HG03064 (cell line): ENCODE results near the gene ERCC6.

ENCODE experiments used
- ATAC-seq: cut with Tn5 transposase; IDR thresholded peaks from one replicate; pipeline ENCODE4 v1.9.1; 2021; ENCODE audit warnings: low read depth; ENCODE audit not compliant: unreplicated experiment

The ERCC6 gene

DNA sequence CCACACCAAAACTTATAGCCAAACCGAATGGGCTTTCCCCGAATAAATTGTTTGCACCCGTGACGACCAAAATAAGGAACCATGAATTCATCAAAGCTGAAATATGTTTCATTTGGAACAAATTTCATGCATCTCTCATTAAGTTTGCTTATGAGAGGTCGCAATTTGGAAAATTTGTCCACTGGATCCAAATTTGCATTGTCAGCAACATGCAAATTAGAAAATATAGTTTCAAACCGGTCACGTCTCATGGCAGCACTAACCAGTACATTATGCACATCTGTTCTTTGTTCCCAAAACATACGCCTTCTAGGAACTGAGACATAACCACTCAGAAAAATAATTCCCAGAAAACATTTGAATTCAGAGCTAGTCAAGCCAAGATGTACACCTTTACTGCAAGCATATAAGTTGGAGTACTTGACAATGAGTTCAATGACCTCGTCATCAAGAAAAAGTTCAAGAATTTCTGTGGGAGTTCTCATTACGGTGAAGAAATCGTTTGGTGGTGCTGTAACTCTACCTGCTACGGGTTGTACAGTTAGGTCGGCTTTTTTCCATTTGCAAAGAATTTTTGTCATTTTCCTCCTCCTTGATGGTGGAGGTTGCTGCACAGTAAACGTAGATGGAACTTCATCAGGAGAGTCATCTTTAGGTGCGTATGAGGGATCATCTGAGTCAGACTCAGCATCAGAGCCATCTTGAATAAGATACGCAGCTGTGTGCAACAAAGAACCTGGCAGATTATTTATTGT is 22.5 kb downstream of the ERCC6 start:
- no peak for ATAC-seq

DNA sequence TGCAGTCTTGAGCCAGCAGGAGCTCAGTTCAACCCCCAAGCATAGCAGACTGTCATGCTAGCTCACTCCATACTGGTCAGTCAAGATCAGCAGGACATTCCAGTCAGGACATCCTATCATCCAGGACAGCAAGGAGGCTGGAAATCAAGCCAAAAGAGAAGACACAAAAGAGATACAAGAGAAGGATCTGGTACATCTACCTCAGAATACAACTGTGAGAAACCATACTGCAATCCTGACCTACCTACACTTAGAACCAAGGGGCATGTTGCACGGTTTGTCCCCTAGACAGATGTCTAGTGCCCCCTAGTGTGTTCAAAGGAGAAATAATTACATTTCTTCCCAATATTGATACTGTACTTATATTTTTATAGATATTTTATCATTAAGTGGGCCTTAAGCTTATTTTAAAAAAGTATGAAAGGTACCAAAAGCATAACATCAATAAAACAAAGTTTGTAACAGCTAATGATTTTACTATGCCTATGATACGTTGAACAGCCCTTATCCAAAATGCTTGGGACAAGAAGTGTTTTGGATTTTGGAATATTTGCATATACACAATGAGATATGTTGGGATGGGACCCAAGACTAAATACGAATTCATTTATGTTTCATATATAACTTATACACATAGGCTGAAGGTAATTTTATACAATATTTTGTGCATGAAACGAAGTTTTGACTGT is 26.7 kb downstream of the ERCC6 start:
- ATAC-seq = no peak

DNA sequence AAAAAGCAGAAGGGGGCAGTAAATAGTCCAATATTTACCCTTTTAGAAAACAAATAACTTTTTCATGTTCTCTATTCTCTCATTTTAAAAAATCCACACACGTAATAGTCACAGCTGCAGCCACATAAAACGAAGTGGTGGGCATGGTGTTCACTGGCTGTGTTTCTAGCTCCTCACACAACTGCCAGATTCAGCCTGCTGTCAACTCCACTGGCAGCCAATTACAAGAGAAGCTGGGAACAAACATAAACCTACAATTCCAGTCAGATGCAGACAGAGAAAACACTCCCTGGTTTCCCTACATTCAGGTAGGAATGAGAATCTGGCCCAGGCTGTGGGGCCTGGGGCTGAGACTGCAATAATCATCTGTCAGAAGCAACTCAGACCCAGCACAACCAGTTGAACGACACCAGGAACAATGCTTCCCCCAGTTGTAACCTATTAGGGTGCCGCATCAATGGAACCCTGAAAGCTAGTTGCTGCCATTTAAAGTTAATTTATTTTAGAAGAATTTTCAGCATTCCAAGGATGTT is 29.1 kb downstream of the ERCC6 start:
- no peak for ATAC-seq

DNA sequence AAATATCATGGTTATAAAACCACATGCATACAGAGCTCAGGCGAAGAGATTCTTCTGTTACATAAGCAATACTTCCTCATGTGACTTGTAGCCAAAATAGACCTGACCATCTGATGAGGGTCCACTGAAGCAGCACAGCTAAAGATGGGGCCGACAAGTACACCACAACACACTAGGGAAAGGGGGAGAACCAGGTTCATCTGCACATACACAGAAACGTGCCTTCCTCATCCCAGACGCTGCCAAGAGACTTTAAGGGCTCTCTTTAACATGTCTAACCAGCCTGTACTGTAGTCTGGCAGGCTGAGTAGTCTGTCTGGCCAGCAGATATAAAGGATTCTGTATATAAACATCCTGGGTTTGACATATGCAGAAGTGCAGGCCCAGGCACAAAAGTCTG is 30.3 kb downstream of the ERCC6 start:
- peak; percentile 39 for ATAC-seq

DNA sequence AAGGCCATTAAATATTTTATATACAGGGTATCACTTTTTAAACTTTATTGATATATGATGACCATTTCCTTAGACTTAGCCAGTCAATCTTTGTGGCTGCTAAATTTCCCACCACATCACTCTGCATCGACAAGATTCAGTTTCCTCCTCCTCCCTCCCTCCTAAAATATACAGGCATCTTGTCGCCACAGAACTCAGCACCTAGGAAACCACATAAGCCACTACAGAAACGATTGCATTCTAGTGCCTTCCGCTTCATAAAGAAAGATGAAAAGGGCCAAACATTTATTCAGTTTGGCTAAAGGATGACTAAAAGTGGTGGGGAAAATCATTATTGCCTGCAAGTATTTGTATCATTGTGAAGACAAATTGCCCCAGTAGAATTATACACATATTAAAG is 30.7 kb downstream of the ERCC6 start:
- ATAC-seq = peak; percentile 74

DNA sequence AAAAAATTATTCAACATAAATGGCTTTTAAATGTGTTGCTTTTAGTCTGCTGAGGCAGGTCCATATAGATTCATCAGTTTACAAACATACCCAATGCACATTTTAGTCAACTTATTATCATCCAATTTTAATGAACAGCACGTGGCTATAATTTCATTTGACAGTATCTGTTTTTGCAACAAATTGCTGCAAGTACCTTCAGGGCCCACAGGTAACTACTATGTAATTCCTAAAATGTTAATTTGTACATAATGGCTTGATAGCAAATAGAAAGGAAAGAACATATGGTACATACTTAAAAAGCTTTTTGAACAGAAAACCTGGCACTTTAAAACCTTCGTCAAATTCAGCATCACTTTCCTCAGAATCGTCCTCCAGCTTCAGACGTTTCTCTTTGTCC is 33.3 kb downstream of the ERCC6 start:
- no peak for ATAC-seq

DNA sequence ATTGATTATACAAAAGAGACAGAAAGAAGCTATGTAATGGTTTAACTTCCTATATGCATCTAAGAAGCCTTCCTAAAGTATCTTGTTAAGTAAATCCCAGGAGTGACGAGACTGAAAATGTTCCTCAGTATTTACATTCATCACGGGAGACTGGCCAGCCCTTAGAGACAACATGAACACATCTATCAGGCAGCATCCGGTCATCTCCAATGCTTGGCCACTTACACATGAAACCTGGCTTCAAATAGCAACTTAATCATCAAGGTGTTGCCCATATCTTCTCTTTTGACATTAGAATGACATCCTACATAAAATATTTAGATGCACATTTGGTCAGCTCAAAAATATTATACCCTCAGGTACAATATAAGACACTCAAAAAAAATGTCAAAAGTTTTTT is 33.8 kb downstream of the ERCC6 start:
- no peak for ATAC-seq

DNA sequence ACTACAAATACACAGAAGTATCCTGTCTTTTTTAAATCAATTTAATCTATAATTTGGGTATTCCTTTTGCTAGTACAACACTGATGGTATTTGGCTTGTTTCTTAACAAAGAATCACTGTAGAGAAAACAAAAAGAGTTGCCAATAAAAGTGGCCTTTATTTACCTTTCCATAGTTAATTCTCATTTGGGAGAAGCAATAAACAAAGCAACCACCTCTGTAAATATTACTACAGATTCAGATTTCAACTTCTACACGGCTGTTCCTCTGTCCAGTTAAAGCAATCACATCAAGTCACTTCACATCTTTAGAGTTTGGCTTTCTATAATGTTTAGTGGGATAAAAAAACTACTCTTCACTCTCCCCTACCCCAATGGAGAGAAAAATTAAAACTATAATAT is 34.4 kb downstream of the ERCC6 start:
- ATAC-seq = no peak

DNA sequence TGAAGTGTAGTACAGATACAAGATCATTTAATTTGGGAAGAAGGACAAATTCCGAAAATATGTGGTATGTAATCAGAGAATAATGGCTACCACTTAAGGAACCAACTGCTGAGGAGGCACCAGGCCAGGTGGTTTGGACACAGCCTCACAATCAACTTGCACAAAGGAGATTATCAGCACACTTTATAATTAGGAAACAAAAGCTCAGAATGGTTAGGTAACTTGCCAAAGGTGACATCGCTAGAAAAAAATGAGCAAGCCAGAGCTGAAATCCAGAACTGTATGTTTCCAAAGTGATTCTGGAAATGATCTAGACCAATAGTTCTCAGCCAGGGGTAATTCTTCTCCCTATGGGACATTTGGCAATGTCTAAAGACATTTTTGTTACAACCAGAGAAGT is 36.6 kb downstream of the ERCC6 start:
- no peak for ATAC-seq

DNA sequence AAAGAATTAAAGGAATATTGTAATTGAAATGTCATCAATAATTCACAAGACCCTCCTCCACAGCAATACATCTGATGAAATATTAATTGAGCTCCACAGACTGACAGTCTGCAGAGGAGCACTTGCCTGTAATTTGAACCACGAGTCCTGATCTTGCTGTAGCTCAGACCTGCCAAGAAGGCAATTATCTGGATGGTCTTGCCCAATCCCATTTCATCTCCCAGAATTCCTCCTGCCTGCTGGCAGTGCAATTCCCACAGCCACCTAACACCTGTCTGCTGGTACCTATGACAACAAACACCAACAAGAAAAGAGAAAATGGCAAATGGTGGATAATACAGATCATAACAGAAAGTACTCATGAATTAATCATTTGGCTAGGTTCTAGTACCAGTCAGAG is 38.5 kb downstream of the ERCC6 start:
- ATAC-seq = no peak

DNA sequence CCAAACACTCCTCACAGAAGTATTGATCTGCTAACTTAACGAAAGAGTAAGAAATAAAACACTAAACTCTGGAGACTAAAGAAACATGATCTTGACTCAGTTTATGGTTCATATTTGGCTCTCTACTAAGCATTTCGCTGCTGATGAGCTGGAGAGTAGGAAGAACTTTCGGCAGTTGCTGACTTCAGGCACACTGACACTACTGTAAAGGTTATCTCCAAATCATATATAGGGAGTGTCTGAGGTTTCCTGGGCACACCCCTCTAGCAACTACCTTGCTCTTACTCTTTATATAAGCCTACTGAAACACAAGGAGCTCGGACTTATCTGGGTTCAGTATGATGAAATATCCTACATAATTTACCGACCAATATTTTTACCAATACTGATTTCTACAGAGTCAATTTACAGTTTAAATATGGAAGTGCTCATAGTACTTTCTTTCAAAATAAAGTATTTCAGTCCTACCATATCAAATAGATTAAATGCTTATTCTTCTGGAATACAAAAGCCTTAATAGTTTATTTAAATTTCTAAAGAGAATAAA is 39.5 kb downstream of the ERCC6 start:
- ATAC-seq = no peak

DNA sequence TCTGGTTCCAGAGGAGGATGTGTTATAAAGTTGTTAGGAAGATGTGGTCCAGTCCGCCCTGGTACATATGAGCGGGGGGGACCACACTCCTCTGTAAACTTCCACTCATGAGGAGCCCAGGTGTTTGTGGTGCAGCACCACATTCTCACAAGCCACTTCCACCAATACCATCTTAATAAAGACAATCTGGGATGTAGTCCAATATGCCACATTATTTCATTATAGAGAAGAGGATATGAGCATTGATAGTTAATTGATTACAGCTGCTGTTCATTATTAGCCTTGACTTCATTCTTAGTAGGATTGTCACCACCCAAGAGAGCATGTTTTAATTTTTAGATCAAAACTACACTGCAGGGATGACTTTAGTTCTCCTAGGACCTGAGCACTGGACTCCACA is 40.5 kb downstream of the ERCC6 start:
- no peak for ATAC-seq

DNA sequence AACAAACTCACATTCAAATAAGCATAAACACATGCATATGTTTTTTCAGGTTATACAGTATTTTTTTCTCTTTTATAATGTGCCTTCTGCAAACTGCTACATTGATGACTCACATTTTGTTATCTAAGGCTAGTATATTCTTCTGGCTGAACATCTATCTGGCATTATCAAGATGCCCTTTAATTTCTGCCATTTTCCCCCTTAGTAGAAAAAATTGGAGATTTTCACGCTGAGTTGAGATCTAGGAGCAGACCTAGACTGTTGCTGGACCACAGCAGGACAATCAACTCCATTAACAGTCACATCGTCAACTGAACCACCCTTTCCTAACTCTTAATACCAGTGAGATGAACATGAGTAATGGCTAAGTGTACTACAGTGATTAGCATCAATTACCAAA is 41.6 kb downstream of the ERCC6 start:
- ATAC-seq = no peak

DNA sequence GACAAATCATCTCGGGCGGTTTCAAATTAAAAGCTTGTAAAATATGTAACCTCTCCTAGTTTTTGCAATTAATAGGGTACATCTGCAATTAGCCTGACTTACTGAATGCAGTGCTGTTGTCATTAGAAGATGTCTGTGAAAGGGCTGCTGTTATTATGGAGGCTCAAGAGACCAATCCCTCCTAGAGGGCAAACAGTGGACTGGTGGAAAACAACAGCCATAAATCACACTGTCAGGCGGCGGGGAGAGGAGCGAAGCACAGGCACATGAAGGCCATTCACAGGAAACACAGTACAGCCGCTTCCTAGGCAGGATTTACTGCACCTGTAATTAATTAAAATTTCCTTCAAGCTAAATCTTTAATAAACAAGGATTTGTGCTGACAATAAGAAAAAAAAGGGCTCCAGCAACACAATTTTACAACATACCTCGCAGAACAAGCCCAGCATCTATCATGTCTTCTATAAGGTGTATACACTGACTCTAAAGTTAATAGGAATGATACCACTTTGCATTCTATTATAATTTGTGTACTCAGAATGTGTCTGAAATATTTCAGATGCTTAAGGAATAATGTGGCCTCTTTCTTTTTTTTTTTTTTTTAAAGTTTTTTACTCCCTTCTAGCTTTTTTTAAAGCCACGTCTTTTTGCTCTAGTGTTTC is 50.7 kb downstream of the ERCC6 start:
- ATAC-seq = no peak

DNA sequence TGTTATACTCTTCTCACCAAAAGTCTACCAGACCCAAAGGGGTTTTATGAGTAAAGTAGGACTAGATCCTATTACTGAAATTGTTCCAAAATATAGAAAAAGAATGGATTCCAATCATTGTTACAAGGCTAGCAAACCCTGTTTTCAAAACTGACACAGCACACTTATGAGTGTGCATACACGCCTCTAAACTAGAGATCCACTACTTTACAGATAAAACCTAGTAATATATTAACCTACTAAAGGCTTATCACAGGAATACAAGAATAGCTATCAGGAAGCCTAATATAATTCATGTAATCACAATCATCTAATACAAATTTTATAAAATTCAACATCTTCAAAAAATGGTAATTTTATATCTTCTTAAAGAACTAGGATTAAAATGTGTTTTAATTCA is 52.2 kb downstream of the ERCC6 start:
- no peak for ATAC-seq

DNA sequence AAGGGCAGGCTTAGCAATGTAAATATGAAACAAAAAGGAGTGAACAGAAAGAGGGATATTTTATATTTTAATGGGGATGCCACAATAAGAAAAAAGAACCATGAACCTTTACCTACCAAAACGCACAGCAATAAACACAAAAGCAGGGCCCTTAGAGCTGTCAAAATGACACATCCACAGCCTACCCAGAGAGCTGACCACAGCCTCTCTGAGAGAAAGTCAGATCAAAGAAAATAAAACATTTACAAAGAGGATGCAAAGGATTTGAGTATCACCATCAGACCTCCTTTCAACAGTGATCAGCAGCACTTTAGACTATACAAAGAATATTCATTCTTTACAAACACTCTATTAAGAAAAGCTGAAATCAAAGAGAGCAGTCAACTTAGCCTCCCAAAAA is 52.9 kb downstream of the ERCC6 start:
- no peak for ATAC-seq

DNA sequence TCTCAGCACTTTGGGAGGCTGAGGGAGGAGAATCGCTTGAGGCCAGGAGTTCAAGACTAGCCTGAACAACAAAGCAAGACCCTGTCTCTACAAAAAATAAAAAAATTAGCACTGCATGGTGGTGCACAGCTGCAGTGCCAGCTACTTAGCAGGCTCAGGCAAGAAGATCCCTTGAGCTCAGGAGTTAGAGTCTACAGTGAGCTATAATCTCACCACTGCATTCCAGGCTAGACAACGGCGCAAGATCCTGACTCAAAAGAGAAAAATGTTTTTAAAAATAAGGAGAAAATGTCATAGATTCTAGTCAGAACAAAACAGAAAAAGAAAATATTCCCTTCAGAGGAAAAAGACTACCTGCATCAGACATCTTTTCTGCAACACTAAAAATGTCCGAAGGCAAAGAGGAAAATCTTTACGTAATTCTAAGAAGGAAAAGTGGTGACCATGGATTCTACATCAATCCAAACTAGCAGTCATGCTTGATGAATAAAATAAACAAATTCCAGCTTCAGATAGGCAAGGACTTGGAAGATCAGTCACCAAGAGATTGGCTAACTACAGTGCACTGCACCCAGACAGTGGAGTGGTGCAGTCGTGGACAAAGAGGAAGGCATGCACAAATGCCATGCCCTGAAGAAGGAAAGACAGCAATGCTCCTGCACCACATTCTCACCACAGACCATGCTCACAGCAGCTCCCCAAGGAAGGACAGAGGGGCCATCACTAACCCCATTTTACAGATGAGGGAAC is 54.3 kb downstream of the ERCC6 start:
- ATAC-seq = no peak

DNA sequence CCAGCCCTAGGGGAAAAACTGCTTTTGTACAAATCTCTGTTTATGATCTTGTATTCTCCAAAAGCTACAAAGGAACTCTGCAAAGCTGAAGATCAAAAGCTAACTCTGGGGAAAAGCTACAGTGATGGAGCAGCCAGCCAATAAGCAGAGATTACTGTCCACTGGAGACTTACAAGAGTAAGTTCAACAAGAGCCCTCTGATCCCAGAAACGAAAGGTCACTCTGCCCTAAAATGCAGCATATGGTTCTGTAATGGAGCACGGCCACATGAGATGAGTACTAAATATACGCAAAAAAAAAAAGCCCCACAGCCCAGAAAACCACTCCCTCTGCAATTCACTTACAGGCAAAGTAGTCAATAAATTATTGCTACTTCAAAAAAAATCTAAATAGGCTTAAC is 60.1 kb downstream of the ERCC6 start:
- ATAC-seq = no peak

DNA sequence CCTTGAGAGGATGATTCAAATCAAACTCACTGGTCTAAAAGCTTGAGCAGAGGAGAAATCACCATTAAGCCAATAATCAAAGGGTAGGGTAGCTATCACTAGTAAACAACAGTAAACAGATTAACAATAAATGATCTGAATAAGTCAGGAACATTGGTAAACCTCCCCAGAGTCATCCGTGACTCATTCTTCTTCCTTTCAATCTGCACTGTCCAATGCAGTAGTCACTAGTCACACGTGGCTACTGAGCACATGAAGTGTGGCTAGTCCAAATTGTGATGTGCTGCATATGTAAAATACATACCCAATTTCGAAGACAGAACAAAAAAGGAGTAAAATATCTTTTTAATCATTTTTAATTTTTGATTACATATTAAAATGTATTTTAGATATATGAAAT is 64.0 kb downstream of the ERCC6 start:
- ATAC-seq = no peak

DNA sequence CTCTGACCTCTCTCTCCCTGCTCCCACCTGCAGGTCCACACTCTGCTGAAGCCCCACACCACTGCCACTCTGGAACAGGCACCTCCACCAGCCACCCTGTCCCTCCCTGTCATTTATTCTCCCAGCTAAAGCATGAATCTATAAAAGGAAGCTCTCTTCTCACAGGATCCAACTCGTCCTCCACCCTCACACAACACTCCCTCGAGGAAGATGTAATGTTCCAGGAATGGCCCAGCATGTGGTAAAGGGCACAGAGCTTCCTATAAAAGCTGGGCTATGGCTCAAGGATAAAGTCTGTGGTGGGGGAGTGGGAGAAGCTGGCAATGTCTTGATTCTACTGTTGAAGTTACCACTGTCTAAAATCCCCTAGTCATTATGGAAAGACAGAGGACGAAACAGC is 67.4 kb downstream of the ERCC6 start:
- ATAC-seq = no peak

DNA sequence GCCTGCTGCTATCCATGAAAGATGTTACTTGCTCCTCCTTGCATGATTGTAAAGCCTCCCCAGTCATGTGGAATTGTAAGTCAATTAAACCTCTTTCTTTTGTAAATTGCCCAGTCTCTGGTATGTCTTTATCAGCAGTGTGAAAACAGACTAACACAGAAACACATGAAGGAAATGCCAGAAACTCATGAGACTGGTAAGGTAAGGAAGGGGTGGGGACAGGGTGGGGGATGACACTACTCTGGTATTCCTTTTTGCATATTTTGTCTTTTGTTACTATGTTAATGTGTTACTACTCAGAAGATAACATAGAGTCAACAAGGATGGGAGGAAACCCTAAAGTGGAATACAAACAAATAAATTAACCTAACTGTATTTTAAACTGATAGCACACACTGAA is 73.2 kb downstream of the ERCC6 start:
- no peak for ATAC-seq
